Esophagus (tissue), 2 donors: Measurements from ENCODE around the gene PMCH. TPM values are rescaled to one million over a fixed set of nuclear protein-coding genes. Genes with fewer than 3 reads are reported as not detected.
"Not testable (repeated sequence)": the region's sequence is repeated elsewhere in the genome, so short reads cannot be mapped to it uniquely, and the experiment has no call there.

Experiments
- H3K27ac ChIP-seq, 2 donors: one replicate each; pipeline ENCODE4 v1.5.1; 2013; ENCODE audit warnings: low read depth in 2 of 2, mild to moderate bottlenecking in 2 of 2, inconsistent platforms in 1 of 2, low read length in 1 of 2, moderate library complexity in 1 of 2
- H3K27me3 ChIP-seq, 2 donors: one replicate each; pipeline ENCODE4 v1.6.1; 2013; ENCODE audit warnings: low read length in 2 of 2, control low read depth in 1 of 2, mild to moderate bottlenecking in 1 of 2; ENCODE audit not compliant: insufficient read depth in 2 of 2, control insufficient read depth in 1 of 2
- H3K36me3 ChIP-seq, 2 donors: one replicate each; pipeline ENCODE4 v1.6.1; 2013; ENCODE audit warnings: low read length in 1 of 2; ENCODE audit not compliant: control insufficient read depth in 2 of 2, insufficient read depth in 2 of 2
- H3K4me1 ChIP-seq, 2 donors: one replicate each; pipeline ENCODE4 v1.6.1; 2013; ENCODE audit warnings: low read length in 1 of 2; ENCODE audit not compliant: control insufficient read depth in 2 of 2, insufficient read depth in 2 of 2
- H3K4me3 ChIP-seq, 2 donors: one replicate each; pipeline ENCODE4 v1.5.1; 2013; ENCODE audit warnings: low read length in 2 of 2, mild to moderate bottlenecking in 2 of 2, low read depth in 1 of 2, moderate library complexity in 1 of 2
- H3K9me3 ChIP-seq, 2 donors: one replicate each; pipeline ENCODE4 v1.6.1; 2013; ENCODE audit warnings: mild to moderate bottlenecking in 2 of 2, low read depth in 1 of 2, low read length in 1 of 2, moderate library complexity in 1 of 2; ENCODE audit not compliant: control insufficient read depth in 2 of 2, insufficient read depth in 1 of 2
- WGBS, 2 donors: extraction: QIAGEN DNeasy Blood & Tissue Kit; methylation state at CpG; one replicate each; pipeline ENCODE4 v1.1.7; 2013; 5-methylcytosine and 5-hydroxymethylcytosine counted together
- polyA plus RNA-seq, 2 donors: library from polyadenylated mRNA; stranded (reverse); fragments of 200-250 nt; gene quantifications; one replicate each; pipeline ENCODE4 v1.2.3, GENCODE V29; 2013
- donor health status: healthy with polysubstance abuse.
- donor health status: Bipolar disorder and iron deficiency.

PMCH gene
- polyA plus RNA-seq, 2 donors = not detected

- no peaks in the 10 kb centered on the region for H3K36me3 ChIP-seq
- WGBS, 2 donors = 94 to 96% methylated on average over 1 of the region's 1 CpG
Measured at GRCh38 chr12:102163383-102163782, 34.2 kb downstream of the PMCH start.

DNA sequence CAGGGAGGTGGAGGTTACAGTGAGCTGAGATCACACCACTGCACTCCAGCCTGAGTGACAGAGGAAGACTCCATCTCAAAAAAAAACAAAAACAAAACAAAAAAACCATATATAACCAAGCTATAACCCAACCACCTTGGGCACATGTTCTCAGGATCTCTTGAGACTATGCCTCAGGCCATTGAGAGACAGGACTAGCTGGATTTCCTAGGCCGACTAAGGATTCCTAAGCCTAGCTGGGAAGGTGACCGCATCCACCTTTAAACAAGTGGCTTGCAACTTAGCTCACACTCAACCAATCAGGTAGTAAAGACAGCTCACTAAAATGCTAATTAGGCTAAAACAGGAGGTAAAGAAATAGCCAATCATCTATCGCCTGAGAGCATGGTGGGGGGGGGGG is 42.4 kb downstream of the PMCH start:
- not testable (repeated sequence) for H3K9me3 ChIP-seq
- 93 to 99% methylated on average over 3 of the region's 3 CpGs for WGBS, 2 donors

More at GRCh38 chr12:102163383-102163782, 34.2 kb downstream of the PMCH start:
- Histone ChIP-seq H3K4me3 (no peak overlapping the region), H3K9me3 (no peaks in the 10 kb centered on the region), H3K4me1 (no peaks in the 10 kb centered on the region), H3K27me3 (no peaks in the 10 kb centered on the region), H3K27ac (no peak overlapping the region)

GRCh38 chr12:102147062-102147587 is 50.5 kb downstream of the PMCH start:
- 94 to 95% methylated on average over 3 to 4 of the region's 4 CpGs for WGBS, 2 donors
- not testable (repeated sequence) for H3K9me3 ChIP-seq, H3K4me1 ChIP-seq, H3K36me3 ChIP-seq, H3K4me3 ChIP-seq, H3K27ac ChIP-seq, H3K27me3 ChIP-seq

More for the DNA sequence above, 42.4 kb downstream of the PMCH start:
- H3K36me3 ChIP-seq, H3K4me1 ChIP-seq, H3K4me3 ChIP-seq, H3K27me3 ChIP-seq, H3K27ac ChIP-seq: not testable (repeated sequence)

Other genes starting within 250 kb of the PMCH start
- gene WASHC3, start 135.8 kb downstream of the PMCH start, polyA plus RNA-seq = 10 to 100 TPM; 31.0 to 39.4 TPM
- 10 to 100 TPM in 1 of 2 donors, 1 to 10 TPM in 1; 7.3 to 26.8 TPM for gene NUP37, start 77.7 kb downstream of the PMCH start, polyA plus RNA-seq
- gene PARPBP, start 77.7 kb downstream of the PMCH start, polyA plus RNA-seq = 1 to 10 TPM; 5.8 to 7.0 TPM